Activated CD4-positive, alpha-beta T cell treated with anti-CD3 and anti-CD28 coated beads for 1 hour (primary cell): ENCODE results near the gene SEMA3F.
"Not testable (repeated sequence)": the region's sequence is repeated elsewhere in the genome, so short reads cannot be mapped to it uniquely, and the experiment has no call there.

Experiments
- DNase-seq: peaks from one replicate; pipeline ENCODE4 v3.0.0-alpha.2; 2020

Gene SEMA3F

DNA sequence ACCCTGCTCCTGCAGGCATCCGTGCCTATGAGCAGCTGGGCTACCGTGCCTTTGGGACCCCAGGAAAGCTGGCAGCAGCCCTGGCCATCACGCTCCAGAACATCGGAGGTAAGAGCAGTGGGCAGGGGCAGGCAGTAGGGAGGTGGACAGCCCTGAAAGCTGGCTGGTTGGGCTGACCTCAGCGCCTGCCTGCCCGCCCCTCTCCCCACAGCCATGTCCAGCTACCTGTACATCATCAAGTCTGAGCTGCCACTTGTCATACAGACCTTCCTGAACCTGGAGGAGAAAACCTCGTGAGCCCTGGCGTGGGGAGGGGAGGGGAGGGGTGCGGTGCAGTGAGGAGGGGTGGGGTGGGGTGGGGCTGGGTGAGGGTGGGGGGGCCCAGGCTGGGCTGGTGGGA is 60.4 kb downstream of the SEMA3F start:
- no peak for DNase-seq

GRCh38 chr3:50217681-50218080 is 62.6 kb downstream of the SEMA3F start:
- no peak for DNase-seq

DNA sequence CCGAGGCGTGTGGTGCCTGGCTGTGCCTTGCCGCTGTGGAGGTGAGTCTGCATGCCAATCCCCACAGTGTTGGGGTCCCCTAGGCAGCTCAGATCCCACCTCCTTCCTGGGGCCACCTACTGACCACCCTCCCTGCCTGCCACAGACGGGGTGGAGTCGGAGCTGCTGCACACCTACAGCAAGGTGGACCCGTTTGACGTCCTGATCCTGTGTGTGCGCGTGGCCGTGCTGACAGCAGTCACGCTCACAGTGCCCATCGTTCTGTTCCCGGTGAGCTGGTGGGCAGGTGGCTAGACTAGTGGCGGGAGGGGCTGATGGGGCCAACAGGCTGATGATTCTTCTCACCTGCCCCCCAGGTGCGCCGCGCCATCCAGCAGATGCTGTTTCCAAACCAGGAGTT is 63.3 kb downstream of the SEMA3F start:
- DNase-seq: no peak

DNA sequence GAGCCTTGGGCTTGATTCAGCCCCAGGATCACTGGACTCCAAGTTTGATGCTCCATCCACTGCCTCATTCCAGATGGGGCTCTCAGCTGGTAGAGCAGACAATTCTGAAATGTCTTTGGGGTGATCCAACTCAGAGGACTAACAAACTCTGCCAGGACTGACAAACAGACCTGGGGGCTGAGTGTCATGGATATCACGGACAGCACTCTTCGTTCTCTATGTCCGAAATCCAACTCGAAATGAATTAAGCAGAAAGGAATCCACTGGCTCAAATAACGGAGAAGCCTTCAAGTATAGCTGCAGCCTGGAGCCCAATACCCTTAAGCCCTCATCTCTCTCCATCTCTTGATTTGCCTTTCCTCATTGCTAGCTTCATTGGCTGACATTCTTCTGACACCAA is 64.2 kb downstream of the SEMA3F start:
- DNase-seq: no peak

DNA sequence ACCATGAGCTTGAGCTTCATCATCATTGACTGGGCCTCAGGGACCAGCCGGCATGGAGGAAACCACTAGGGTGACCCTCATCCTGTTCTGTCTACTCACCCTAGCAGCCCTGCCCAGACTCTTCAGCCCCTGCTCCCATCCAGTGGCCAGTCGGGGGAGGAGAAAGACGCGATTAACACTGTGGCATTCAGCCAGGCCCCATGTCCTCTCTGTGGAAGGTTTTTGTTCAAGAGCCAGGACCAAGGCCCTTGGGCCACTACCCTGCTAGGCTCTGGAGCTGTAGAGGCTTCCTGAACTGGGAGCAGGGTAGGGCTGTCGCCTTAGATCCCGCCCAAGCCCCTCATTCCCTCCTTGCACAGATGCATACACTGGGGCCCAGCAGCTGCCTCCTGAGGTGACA is 65.0 kb downstream of the SEMA3F start:
- no peak for DNase-seq

- DNase-seq: no peak
Observed at GRCh38 chr3:50221051-50221410, 65.9 kb downstream of the SEMA3F start.

DNA sequence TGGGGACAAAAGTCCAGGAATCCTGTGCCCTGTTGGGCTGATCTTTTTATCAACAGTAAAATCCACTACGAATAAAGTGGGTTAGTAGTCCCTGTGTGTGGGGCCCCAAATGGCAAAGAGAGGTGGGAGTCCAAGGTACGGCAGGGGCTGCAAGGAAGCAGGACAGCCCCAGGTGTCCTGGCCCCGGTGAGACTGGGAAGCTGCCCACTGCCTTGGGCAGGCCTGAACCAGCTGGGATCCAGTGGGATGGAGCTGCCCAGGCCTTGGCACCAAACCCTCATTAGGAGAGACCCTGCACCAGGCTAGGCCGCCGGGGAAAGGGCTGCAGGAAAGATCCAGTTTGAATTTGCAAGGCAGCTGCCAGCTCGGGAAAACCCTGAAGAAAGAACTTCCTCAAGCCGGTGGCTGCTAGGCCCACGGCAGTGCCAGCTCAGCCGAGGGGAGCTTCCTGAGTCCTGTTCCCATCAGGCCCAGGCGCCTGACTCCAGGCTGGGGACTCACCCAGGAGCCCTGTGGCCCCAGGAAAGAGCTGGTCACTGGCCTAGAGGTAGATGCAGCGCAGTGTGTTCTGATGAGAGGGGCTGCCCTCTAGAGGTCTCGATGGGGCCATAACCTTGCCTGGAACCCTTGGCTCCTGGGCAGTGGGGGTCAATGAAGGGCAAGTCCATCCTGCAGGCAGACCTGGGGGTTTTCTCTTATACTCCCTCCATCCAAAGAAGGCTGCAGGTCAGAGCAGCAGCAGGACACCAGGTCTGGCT is 66.5 kb downstream of the SEMA3F start:
- no peak for DNase-seq

DNA sequence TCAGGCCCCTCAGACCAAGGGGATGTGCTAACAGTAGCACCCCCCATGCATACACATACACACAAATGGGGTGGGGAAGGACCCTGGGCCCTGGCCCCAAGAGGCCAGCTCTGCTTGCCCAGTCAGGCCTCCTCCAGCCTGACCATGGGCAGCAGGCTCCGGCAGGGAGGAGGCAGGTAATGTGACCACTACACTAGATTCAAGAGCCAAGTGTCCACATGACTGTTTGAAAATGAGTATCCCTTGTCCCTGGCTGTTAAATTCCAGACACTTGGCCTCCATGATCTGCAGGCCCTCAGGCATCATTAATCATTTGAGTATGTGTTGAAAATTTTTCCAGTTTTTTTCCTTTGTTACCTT is 67.0 kb downstream of the SEMA3F start:
- DNase-seq: no peak

GRCh38 chr3:50224639-50225038 is 69.5 kb downstream of the SEMA3F start:
- no peak for DNase-seq

GRCh38 chr3:50226888-50227389 is 71.8 kb downstream of the SEMA3F start:
- DNase-seq: no peak

DNA sequence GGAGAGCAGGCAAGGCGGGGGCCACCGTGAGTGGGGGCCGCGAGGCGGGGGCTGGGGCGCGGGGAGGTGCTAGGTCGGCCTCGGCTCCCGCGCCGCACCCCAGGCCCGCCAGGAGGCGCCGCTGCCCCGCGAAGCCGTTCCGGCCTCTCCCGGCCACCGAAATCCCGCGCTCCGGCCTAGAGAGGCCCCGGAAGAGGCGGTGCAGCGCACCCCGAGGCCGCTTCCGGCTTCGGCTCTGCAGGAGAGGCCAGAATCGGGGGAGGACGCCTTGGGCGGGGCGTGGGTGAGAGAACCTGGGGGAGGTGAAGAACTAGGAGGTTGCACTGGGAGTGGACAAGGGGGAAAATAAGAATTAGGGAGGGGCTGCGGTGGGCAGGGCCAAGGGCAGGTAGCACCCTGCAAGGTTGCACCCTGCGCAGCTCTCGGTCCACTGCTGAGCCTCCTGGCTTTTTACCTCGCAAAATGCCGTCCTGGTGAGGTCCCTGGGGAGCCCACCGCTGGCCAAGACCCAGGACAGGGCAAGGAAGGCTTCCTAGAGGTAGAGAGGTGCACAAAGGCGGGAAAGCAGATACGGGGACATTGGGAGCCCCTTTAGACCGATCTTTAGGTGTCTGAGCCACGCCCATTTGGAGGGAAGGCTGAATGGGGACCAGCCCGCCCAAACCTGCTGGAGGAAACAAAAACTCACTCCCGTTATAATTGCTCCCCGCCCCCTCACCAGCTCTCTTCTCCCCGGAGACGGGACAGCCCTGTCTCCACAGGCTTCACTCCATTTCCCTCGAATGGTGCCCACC is 72.5 kb downstream of the SEMA3F start:
- peak; percentile 85 for DNase-seq

GRCh38 chr3:50228184-50228763 is 73.2 kb downstream of the SEMA3F start:
- DNase-seq: not testable (repeated sequence)

GRCh38 chr3:50229490-50229889 is 74.4 kb downstream of the SEMA3F start:
- DNase-seq: no peak

DNA sequence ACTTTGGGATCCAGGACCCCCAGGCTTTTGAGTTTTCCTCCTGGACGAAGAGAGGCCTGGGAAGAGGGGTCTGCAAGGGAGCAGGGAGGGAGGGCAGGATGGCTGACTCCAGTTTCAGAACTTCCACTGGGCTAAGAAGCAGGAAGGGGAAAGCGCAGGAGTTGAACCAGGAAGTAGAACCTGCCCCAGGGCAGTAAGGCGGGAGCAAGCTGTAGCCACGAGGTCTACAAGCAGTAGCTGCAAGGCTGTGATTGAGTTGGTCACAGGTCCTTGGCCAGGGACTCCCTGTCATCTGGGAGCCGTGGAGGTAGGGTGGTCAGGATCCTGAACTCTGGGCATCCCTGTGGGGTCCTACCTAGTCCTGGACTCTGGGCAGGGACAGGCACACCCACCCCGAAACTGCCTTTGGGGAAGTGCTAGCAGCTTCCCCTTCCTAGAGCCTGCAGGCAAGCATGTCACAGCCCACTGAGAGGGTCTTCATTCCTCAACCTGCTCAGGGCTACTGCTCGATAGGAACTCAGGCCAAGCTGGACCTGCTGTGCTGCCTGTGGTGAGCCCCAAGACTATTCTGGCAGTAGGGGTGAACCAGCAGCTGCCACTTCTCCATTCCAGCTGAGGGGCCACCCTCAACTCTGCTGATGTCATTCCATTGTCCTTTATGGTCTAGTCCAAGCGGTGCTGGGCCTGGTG is 75.1 kb downstream of the SEMA3F start:
- DNase-seq: no peak

DNA sequence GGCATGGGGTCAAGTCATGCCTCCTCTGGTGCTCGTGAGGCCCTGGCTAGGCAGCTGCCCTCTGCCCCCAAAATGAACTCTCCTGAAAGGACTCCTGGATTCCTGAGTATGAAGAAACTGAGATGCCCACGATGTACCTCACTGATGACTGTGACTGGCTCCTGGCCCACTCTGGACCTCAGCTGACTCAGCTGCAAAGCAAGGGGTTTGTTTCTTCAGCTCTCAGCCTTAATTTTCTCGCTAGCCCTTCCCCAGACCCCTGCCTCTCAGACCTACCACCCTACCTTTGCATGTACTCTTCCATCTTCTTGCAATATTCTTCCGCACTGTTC is 75.6 kb downstream of the SEMA3F start:
- no peak for DNase-seq

GRCh38 chr3:50231581-50231980 is 76.5 kb downstream of the SEMA3F start:
- DNase-seq: no peak

GRCh38 chr3:50232303-50232702 is 77.2 kb downstream of the SEMA3F start:
- no peak for DNase-seq

GRCh38 chr3:50233176-50233575 is 78.1 kb downstream of the SEMA3F start:
- no peak for DNase-seq

GRCh38 chr3:50235716-50236483 is 80.8 kb downstream of the SEMA3F start, which contains the start of gene GNAI2:
Gene GNAI2 (plus strand): TSS chr3:50236204. CDS start chr3:50236336, 132 bp downstream.
- DNase-seq: peak; percentile 98

- no peak for DNase-seq
Observed at GRCh38 chr3:50236484-50237132, 81.5 kb downstream of the SEMA3F start.

GRCh38 chr3:50237133-50237651 is 82.1 kb downstream of the SEMA3F start:
- no peak for DNase-seq
